HepG2 (cell line): ENCODE results near the gene REEP6.

Source experiments
- POLR2AphosphoS5 ChIP-seq: IDR thresholded peaks from 2 replicates; pipeline ENCODE4 v1.6.1; 2012; ENCODE audit warnings: low read depth, low read length
- SIN3A ChIP-seq: IDR thresholded peaks from 2 replicates; pipeline ENCODE4 v1.6.1; 2011; ENCODE audit warnings: low read depth, mild to moderate bottlenecking, control low read depth, low read length, borderline replicate concordance
- STAT5B ChIP-seq: sonication (generic); formaldehyde crosslinking; IDR thresholded peaks from 2 replicates; pipeline ENCODE4 v1.4.0; 2020; ENCODE audit warnings: missing genetic modification reagents
- TGIF2 ChIP-seq: IDR thresholded peaks from 2 replicates; pipeline ENCODE4 v1.6.1; 2016; ENCODE audit warnings: control low read depth, missing compliant biosample characterization
- ZNF678 ChIP-seq: sonication (generic); formaldehyde crosslinking; IDR thresholded peaks from 2 replicates; pipeline ENCODE4 v1.4.0; 2020; ENCODE audit warnings: mild to moderate bottlenecking, missing genetic modification reagents
- ZNF773 ChIP-seq: sonication (generic); formaldehyde crosslinking; IDR thresholded peaks from 2 replicates; pipeline ENCODE4 v1.4.0; 2020; ENCODE audit warnings: missing genetic modification reagents, borderline replicate concordance
- TF ChIP-seq, protein P1 (sequence below): sonication (generic); formaldehyde crosslinking; IDR thresholded peaks from 2 replicates; pipeline ENCODE4 v1.5.0; 2020; ENCODE audit warnings: mild to moderate bottlenecking, missing genetic modification reagents, moderate library complexity
- TF ChIP-seq, protein P2 (sequence below): sonication (generic); formaldehyde crosslinking; IDR thresholded peaks from 2 replicates; pipeline ENCODE4 v1.4.0; 2020; ENCODE audit warnings: missing genetic modification reagents, borderline replicate concordance

DNA sequence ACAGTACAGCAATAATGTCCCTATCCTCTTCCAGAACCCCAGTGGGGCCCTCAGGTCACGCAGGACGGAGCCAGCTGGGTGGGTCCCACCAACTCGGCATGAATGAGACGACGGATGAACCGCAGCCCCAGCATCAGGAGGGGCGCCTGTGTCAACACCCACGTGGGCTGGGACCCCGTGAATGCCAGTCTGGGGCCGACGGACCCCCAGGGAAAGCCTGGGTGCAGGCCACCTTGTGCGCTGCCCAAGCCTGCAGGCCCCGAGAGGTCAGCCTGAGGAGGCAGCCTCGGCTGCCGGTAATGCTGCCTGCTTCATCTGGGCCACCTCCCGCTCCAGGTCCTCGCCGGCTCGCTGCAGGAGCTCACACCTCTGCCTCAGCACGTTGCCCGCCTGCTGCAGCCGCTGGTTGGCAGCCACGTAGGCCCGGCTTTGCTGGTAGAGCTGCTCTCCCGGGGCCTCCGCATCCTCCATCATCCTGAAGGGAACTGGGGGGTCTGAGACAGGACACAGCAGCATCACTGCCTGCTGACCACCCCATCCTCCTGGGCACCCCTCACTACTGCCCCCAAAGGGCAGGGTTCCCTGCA lies 16.1 kb upstream of the REEP6 start:
- TF ChIP-seq, protein P1, sequence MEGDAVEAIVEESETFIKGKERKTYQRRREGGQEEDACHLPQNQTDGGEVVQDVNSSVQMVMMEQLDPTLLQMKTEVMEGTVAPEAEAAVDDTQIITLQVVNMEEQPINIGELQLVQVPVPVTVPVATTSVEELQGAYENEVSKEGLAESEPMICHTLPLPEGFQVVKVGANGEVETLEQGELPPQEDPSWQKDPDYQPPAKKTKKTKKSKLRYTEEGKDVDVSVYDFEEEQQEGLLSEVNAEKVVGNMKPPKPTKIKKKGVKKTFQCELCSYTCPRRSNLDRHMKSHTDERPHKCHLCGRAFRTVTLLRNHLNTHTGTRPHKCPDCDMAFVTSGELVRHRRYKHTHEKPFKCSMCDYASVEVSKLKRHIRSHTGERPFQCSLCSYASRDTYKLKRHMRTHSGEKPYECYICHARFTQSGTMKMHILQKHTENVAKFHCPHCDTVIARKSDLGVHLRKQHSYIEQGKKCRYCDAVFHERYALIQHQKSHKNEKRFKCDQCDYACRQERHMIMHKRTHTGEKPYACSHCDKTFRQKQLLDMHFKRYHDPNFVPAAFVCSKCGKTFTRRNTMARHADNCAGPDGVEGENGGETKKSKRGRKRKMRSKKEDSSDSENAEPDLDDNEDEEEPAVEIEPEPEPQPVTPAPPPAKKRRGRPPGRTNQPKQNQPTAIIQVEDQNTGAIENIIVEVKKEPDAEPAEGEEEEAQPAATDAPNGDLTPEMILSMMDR (CRISPR knock-in tag), result no peak
- TF ChIP-seq STAT5B (CRISPR knock-in tag), result no peak
- TF ChIP-seq SIN3A, result no peak
- no peak for TF ChIP-seq TGIF2 (CRISPR knock-in tag)
- TF ChIP-seq, protein P2, sequence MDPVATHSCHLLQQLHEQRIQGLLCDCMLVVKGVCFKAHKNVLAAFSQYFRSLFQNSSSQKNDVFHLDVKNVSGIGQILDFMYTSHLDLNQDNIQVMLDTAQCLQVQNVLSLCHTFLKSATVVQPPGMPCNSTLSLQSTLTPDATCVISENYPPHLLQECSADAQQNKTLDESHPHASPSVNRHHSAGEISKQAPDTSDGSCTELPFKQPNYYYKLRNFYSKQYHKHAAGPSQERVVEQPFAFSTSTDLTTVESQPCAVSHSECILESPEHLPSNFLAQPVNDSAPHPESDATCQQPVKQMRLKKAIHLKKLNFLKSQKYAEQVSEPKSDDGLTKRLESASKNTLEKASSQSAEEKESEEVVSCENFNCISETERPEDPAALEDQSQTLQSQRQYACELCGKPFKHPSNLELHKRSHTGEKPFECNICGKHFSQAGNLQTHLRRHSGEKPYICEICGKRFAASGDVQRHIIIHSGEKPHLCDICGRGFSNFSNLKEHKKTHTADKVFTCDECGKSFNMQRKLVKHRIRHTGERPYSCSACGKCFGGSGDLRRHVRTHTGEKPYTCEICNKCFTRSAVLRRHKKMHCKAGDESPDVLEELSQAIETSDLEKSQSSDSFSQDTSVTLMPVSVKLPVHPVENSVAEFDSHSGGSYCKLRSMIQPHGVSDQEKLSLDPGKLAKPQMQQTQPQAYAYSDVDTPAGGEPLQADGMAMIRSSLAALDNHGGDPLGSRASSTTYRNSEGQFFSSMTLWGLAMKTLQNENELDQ, result no peak
- TF ChIP-seq ZNF773 (CRISPR knock-in tag), result no peak
- TF ChIP-seq ZNF678 (CRISPR knock-in tag), result no peak
- TF ChIP-seq POLR2AphosphoS5, result no peak
